Smooth muscle cell of the brain vasculature (primary cell): ENCODE data around the gene DPP7.
"Not testable (repeated sequence)": the region's sequence is repeated elsewhere in the genome, so short reads cannot be mapped to it uniquely, and the experiment has no call there.

Source experiments
- DNase-seq: peaks from one replicate; pipeline ENCODE4 v3.0.0-alpha.2; 2012; ENCODE audit warnings: low read depth, low spot score

The DPP7 gene

DNA sequence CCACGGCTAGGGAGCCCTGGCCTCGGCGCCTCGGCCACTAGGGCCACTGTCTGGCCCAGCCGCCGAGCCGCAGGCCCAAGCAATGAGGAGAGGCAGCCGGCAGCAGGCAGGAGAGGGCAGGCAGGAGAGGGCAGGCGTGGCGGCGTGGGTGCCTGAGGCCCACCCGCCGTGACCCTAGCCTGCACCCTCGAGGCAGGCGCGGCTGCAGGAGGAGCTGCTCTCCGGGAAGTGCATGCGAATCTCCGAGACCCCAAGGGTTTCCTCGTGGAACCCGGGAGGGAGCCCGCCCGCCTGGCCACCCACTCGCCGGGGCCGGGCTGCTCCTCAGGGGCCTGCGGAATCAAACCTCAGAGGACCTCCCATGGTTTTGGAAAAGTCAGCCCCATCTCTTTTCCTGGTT lies 33.7 kb upstream of the DPP7 start:
- DNase-seq = no peak

DNA sequence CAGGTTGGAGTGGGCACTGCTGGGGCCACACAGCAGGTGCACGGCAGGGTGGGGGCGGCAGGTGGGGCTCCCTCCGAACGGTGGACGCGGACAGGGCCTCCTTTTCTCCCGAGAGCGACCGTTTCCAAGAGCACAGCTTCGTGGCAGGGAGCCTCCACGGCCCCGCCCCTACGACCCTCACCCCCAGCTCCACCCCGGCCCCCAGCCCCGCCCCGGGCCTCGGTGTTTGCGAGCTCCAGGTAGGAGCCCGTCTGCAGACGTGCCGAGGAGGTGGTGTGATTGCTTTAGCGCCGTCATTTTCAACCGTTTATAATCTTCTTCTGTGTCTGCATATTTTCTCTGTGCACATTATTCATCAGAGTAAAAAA lies 33.2 kb upstream of the DPP7 start:
- DNase-seq = no peak

DNA sequence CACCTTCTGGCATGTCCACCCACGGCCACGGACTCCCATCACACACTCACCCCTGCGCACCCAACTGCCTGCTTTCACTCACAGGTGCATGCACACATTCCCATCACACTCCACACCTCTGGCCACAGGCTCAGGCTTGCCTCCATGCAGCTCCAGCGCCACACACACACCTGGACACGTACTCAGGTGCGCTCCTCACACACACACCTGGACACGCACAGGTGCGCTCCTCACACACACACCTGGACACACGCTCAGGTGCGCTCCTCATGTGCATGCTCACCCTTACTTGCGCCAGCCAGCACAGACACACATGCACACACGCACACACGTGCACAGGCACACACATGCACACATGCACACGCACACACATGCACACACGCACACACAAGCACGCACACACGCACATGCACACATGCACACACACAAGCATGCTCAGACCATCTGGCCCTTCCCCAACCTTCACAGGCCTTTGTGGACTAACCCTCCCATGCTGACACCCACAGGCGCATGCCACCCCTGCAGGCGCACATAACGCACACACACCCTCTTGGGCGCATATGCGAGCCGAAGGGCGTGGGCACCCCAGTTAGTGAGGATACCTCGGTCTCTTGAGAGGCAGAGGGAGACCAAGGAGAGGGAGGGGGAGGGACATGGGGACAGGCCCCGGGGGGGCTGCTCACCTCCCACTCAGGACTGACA lies 32.7 kb upstream of the DPP7 start:
- no peak for DNase-seq

DNA sequence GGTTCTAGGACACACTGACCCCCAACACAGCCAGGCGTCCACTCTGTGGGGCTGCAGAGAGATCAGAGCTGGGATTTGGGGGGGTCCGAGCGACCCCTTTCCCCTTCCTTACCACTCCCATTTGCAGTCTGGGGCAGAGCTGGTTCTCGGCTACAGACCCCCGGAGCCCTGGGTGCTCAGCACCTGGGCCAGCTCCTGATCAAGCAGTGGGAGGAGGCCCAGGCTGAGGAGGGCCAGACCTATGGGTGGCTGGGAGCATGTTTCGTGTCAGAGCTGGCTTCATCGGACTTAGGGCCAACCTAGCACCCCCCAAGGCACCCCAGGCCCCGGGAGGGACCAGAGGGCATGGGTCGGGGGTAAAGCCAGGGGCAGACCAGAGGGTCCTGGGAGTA lies 32.0 kb upstream of the DPP7 start:
- no peak for DNase-seq

- DNase-seq = no peak
Measured at GRCh38 chr9:137145731-137146526, 31.4 kb upstream of the DPP7 start.

DNA sequence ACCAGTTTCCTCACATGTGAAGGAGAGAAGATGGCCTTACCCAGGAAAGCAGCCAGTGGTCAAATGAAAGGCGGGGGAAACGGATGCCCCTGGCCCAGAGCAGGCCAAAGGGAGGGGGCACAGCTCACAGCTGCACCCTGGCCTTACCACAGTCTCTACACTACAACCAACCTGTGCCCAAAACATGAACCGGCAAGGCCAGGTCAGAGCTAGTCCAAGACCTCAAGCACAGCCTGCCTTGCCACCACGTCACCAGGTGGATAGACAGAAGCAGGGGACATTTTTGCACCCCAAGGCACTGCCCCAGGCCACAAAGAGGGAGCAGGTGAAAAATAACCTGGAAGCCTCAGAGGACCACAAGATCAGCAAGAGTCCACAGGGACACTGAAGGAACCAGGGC lies 28.9 kb upstream of the DPP7 start:
- DNase-seq = no peak

DNA sequence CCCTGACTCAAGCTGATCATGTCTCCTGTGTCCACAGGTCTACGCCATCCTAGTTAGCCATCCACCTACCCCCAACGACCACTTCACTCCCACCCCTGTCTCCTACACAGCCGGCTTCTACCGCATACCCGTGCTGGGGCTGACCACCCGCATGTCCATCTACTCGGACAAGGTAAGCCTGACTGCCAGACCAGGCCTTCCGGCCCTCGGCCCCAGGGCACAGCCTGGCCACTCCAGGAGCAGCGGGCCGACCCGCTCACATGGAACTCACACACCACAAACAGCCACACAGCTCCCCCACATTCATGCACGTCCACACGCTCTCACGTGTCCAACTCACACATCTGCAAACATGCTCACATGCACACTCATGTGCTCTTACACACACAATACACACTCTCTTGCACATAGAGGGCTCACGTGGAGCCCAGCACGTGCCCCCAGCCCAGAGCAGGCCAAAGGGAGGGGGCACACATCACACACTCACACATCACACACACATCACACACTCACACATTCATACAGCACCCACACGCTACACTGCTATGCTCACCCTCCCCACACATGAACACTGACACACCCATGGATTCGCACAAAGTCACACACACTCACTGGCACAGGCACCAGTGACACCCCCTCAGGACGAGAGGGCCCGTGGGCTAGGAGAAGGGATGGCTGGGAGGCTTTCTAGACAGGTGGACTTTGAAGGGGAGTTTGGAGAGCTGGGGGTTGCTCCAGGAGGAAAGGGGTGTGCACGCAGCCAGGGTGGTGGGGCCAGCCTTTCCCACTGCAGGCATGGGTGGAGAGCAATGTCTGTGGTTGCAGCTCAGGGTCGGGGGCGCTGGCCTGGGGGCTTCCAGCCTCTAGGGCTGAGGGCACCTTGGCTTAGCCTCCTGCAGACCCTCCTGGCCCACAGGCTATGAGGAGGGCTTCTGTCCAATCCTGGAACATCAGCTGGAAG lies 27.7 kb upstream of the DPP7 start:
- no peak for DNase-seq

DNA sequence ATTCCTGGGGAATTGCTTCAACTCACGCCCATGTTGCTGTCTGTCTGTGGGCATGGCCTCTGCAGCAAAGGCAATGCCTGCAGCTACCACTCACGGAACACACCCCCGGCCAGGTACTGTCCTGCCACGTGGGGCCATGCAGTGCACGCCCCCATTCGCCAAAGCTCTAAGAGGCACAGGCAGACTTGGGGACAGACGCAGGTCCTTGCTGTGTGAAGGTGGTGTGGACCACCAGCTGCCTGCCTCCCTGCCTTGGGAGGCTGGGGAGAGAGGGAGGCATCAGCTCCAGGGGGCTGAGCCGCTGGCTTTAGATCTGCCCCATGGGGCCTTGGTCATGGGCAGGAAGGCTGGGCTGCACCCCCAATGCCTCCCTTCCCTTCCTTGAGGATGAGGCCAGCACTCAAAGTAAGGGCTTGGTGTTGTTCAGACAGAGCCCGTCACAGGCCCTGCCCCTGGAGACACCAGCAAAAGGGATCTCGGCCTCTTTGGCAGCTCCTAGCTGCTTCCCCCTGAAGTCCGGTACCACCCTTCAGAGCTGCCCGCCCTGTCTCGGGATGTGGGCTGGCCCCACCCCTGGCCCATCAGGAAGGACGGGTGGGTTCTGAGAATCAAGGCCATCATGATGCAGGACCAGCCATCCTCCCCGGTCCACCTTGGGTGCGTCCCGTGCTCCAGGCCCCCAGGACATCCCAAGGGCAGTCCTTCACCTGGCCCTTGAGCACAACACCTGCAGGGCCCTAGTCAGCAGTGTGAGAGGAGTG lies 26.7 kb upstream of the DPP7 start:
- DNase-seq = no peak

DNA sequence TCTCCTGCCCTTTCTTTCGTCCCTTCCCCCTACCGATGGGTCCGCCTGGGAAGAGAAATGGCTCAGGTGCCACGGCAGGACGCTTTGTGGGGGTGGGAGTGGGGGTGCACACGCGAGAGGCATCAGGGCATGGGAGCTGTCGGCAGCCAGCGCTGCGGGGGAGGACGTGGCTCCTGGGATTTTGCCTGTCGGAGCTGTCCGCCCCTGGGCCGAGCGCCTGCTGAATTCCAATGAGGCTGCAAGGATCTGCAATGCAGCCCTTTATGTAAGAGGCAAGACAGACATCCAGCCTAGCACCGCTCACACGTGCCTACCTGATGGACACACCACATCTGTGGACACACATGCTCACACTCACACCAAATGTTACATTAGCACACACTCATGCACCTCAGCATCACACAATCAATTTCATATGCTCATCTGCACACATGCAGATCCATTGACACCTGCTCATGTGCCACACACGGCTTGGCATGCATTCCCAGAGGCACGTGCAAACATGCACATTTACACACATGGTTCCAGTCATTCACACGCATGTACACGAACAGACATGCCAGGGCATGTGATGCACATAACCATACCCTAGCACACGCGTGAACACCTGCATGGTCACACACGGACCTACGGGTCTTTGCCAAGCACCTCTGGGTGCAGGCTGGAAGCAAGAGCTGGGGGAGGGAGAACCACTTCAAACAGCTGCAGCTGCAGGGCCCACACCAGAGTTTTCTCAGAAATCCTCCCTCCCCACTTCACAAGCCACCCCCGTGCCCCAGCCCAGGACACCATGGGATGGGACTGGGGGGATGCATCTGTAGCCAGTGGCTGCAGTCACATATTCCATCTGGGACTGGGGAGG lies 25.8 kb upstream of the DPP7 start:
- no peak for DNase-seq

GRCh38 chr9:137139468-137140150 lies 25.1 kb upstream of the DPP7 start:
- DNase-seq = no peak

DNA sequence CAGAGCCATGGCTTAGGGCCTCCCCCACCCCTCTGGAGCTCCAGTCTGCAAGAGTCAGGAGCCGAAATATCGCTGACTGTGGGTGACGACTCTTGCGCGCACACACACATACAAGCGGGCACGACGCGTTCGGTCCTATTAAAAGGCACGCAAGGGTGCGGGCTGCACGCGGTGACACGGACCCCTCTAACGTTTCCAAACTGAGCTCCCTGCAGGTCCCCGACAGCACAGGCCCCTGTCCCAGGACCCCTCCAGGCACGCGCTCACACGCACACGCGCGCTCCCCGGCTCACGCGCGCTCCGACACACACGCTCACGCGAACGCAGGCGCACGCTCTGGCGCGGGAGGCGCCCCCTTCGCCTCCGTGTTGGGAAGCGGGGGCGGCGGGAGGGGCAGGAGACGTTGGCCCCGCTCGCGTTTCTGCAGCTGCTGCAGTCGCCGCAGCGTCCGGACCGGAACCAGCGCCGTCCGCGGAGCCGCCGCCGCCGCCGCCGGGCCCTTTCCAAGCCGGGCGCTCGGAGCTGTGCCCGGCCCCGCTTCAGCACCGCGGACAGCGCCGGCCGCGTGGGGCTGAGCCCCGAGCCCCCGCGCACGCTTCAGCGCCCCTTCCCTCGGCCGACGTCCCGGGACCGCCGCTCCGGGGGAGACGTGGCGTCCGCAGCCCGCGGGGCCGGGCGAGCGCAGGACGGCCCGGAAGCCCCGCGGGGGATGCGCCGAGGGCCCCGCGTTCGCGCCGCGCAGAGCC lies 24.4 kb upstream of the DPP7 start, which contains the start of gene GRIN1:
GRIN1 (plus strand) TSS at position 433 of the 746 bp plus-strand sequence. CDS start 333 bp downstream, outside the sequence.
- no peak for DNase-seq

- DNase-seq = no peak
Measured at GRCh38 chr9:137138058-137138721, 23.7 kb upstream of the DPP7 start.

- no peak for DNase-seq
Measured at GRCh38 chr9:137136881-137137607, 22.5 kb upstream of the DPP7 start.

DNA sequence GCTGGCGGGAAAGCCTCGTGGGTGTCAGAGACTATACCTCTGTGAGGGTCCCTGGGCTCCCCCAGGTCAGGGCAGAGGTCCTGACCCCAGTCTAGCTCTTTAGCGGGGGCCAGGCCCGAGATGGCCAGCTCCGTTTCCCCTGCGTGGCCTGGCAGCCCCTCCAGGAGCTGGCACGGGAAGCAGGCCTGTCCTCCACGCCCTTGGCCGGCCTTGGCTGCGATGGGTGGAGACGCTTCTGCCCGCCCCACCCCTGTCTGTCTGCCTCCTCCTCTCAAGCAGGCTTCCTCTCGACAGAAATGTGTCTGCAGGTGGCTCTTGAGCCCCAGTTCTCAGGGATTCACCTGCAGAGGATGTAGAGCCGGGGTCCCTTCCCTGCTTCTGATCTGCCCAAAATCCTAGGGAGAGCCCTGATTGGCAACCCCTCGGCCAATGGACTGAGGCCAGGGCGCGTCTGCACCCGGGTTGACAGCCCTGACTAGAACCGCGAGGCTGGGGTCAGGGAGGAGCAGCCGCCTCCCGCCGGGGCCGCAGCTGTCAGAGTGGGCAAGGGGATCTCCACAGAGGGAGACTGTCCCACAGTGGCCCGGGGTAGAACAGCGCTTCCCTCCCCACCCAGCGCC lies 21.8 kb upstream of the DPP7 start:
- no peak for DNase-seq

DNA sequence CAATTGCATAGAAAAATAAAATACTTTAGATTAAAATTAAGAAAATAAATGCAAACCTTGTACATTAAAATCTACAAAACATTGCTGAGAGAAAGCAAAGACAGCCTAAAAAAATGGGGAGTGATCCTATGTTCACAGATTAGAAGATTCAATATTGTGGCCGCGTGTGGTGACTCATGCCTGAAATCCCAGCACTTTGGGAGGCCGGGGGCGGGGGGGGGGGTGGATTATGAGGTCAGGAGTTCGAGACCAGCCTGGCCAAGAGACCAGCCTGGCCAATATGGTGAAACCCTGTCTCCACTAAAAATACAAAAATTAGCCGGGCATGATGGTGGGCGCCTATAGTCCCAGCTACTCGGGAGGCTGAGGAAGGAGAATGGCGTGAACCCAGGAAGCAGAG lies 20.6 kb upstream of the DPP7 start:
- not testable (repeated sequence) for DNase-seq

DNA sequence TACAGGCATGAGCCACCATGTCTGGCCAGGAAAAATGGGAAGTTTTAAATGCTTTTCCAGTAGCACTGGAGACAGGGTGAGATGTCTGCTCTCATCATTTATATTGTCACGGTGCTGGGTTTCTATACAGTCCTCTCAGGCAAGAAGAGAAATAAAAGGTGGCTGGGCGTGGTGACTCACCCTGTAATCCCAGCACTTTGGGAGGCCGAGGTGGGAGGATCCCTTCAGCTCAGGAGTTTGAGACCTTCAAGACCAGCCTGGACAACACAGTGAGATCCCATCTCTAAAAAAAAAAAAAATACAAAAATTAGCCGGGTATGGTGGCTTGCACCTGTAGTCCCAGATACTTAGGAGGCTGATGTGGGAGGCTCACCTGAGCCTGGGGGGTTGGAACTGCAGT lies 19.7 kb upstream of the DPP7 start:
- no peak for DNase-seq

DNA sequence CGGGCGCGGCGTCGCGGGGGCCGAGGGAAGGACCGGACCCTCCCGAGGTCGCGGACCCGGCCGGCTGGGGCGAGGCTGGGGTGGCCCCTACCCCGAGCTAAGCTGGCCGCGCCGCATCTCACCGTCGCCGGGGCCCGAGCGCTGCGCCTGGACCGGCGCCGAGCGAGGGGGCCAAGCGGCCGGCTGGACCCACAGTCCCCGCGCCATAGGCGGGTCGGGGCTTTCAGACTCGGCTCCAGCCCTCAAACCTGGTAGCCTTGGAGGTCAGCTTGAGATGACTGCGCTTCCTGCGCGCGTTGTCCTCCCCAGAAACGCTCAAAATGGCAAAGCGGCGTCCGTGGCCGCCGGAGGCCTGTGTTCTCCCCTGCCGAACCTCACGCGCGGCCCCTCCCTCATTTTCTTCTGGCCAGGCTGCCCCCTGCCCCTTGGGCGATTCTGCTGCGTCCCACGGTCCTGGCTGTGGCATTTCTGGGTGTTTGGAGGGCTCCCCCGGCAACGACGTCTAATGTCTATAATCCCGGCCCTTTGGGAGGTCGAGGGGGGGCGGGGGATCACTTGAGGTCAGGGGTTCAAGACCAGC lies 15.7 kb upstream of the DPP7 start:
- DNase-seq = no peak
